ENCODE measurements around the gene PRKAG2. TPM values are rescaled to one million over a fixed set of nuclear protein-coding genes. Genes with fewer than 3 reads are reported as not detected.

The PRKAG2 gene
- total and polyA plus RNA-seq, 2 of the 13 experiments (the other 11 are each of a cell fraction or from before 2014, with no cell fraction given) = 0.90 to 1.3 TPM

GRCh38 chr7:151783958-151784575, 92.8 kb downstream of the PRKAG2 start:
- H3K9me3 ChIP-seq (ENCODE audit: low read length) = no peaks in the 10 kb centered on the region
- ATAC-seq = no peak
- intact Hi-C loops (cut with micrococcal nuclease; ENCODE audit: unreplicated experiment) (loop anchor here (1.0 kb wide), 1 partner anchor 149 kb away; no protein-coding TSS in a partner anchor), in situ Hi-C loops (cut with HindIII; ENCODE audit: extremely low pct_ligation_motif_present, low pct_unique_long_range_greater_than_20kb) (loop anchor here (10.0 kb wide), 1 partner anchor 151 kb away; no protein-coding TSS in a partner anchor)
- no peak overlapping the region for H3K4me3 ChIP-seq (replicated peaks in 1 of 3; ENCODE audit: insufficient read depth in 1 of 3, low read depth in 2 of 3, low read length in 3 of 3)
- DNase-seq (ENCODE audit: low spot score) = no peak
- no TSS peak for BruUV-seq (replicated peaks)
- WGBS (ENCODE audit: low lambda C conversion rate) = 35% methylated on average over 15 of the region's 18 CpGs
- H3K27ac ChIP-seq (ENCODE audit: extremely low read length, insufficient read depth, low read length) = no peak overlapping the region
- ChIA-PET POLR2A (no interaction called here), CTCF (ENCODE audit: low intra/inter-chr PET ratio, low total read pairs) (no interaction called here)
- H3K4me2 ChIP-seq (ENCODE audit: low read depth, low read length) = no peak overlapping the region
- TF ChIP-seq ZNF503 (CRISPR knock-in tag; IDR thresholded peaks at IDR 0.05) (no peak), ZNF121 (CRISPR knock-in tag; IDR thresholded peaks at IDR 0.05) (no peak), SRY (CRISPR knock-in tag; IDR thresholded peaks at IDR 0.05) (no peak), NR3C1 (CRISPR knock-in tag; IDR thresholded peaks at IDR 0.05) (no peak), FOXP1 (IDR thresholded peaks at IDR 0.05) (no peak), FOXP1 (CRISPR knock-in tag; IDR thresholded peaks at IDR 0.05) (no peak), ZKSCAN1 (IDR thresholded peaks at IDR 0.05; ENCODE audit: low read length) (no peak), FOSL1 (CRISPR knock-in tag; IDR thresholded peaks at IDR 0.05; ENCODE audit: borderline replicate concordance) (no peak), BATF2 (CRISPR knock-in tag; IDR thresholded peaks at IDR 0.05) (no peak), ZNF501 (CRISPR knock-in tag; IDR thresholded peaks at IDR 0.05) (no peak), EZH2 (conservative IDR thresholded peaks at IDR 0.05; ENCODE audit: low read depth, low read length) (no peak), ZNF335 (CRISPR knock-in tag; IDR thresholded peaks at IDR 0.05) (no peak)
- no peaks in the 10 kb centered on the region for H3K36me3 ChIP-seq (replicated peaks in 1 of 2; ENCODE audit: control insufficient read depth in 1 of 2, insufficient read depth in 2 of 2, low read length in 2 of 2)
- peaks cover 6 to 16% of the 10 kb centered on the region in 2 experiments; a peak in 3 of 5 replicates for H3K27me3 ChIP-seq (ENCODE audit: control insufficient read depth in 1 of 2, insufficient read depth in 2 of 2, low read length in 2 of 2)
- no peaks in the 10 kb centered on the region for H3K4me1 ChIP-seq (ENCODE audit: insufficient read depth, low read length)
- H4K20me1 ChIP-seq (ENCODE audit: insufficient read depth, low read length) = no peaks in the 10 kb centered on the region
- H3K79me2 ChIP-seq (ENCODE audit: insufficient read depth, low read length) = no peaks in the 10 kb centered on the region
- no peak overlapping the region for H3K9ac ChIP-seq (ENCODE audit: insufficient read depth, low read depth, low read length)
- no peak for FAIRE-seq
- no peak overlapping the region for H2AFZ ChIP-seq (ENCODE audit: low read length)
